Tibial nerve (tissue), 4 donors: ENCODE data around the gene PCP2. TPM values are rescaled to one million over a fixed set of nuclear protein-coding genes. Genes with fewer than 3 reads are reported as not detected.

Source experiments
- DNase-seq, 2 donors: peaks; one replicate each; pipeline ENCODE4 v3.0.0-alpha.2; 2019; ENCODE audit warnings: low spot score in 2 of 2
- H3K27ac ChIP-seq, 4 donors: fragments of 200-600 bp; sonication (generic) in 3 of 4; one replicate each; pipeline ENCODE4 v1.5.1; 2017 to 2019; ENCODE audit warnings: mild to moderate bottlenecking in 1 of 4
- H3K27me3 ChIP-seq, 2 donors: fragments of 200-600 bp; sonication (generic) in 1 of 2; one replicate each; pipeline versions ENCODE4 v1.5.1 to v1.6.0; 2017 to 2019
- H3K36me3 ChIP-seq, 3 donors: fragments of 200-600 bp; sonication (generic); one replicate each; pipeline ENCODE4 v1.5.1; 2018 to 2019
- H3K4me1 ChIP-seq, 4 donors: fragments of 200-600 bp; sonication (generic) in 3 of 4; one replicate each; pipeline ENCODE4 v1.5.1; 2017 to 2019
- H3K4me3 ChIP-seq, 4 donors: fragments of 200-600 bp; sonication (generic) in 3 of 4; one replicate each; pipeline ENCODE4 v1.5.1; 2017 to 2019; ENCODE audit warnings: mild to moderate bottlenecking in 1 of 4, moderate library complexity in 1 of 4
- H3K9me3 ChIP-seq, 4 donors: fragments of 200-600 bp; sonication (generic) in 3 of 4; one replicate each; pipeline ENCODE4 v1.5.1; 2017 to 2019
- CTCF ChIP-seq, 5 experiments: fragments of 200-600 bp in 3 of 5; fragments of 450-650 bp in 2 of 5; sonication (generic) in 3 of 5; IDR thresholded peaks; one replicate each; pipeline ENCODE4 v1.5.1; 2016 to 2019; ENCODE audit warnings: antibody characterized with exemption in 5 of 5, mild to moderate bottlenecking in 3 of 5, moderate library complexity in 2 of 5
- EP300 ChIP-seq, 2 donors: sonication (generic); formaldehyde crosslinking; IDR thresholded peaks; one replicate each; pipeline ENCODE4 v1.6.1; 2017; ENCODE audit warnings: antibody characterized with exemption in 2 of 2, mild to moderate bottlenecking in 1 of 2
- POLR2A ChIP-seq, 2 donors: fragments of 450-650 bp; IDR thresholded peaks; one replicate each; pipeline ENCODE4 v1.6.1; 2017; ENCODE audit warnings: antibody characterized with exemption in 2 of 2, mild to moderate bottlenecking in 2 of 2, moderate library complexity in 2 of 2
- WGBS, 2 donors: methylation state at CpG; one replicate each; pipeline ENCODE4 v1.1.5; 2018; 5-methylcytosine and 5-hydroxymethylcytosine counted together
- total RNA-seq, 4 donors: library from RNA; depleted of rRNA; stranded (reverse); fragments of >200 nt; gene quantifications; one replicate each; pipeline ENCODE4 v1.1.0, GENCODE V29; 2016

PCP2 gene
- total RNA-seq, 4 donors from 2014 or later: not detected

- no peak overlapping the region for H3K27ac ChIP-seq
- DNase-seq: no peak
- H3K9me3 ChIP-seq: no peaks in the 10 kb centered on the region
- no peak overlapping the region for H3K4me3 ChIP-seq
- TF ChIP-seq EP300 (IDR thresholded peaks at IDR 0.05) (no peak), CTCF (IDR thresholded peaks at IDR 0.05) (no peak), POLR2A (IDR thresholded peaks at IDR 0.05) (no peak)
- H3K27me3 ChIP-seq: peaks cover 0 to 31% of the 10 kb centered on the region in 2 donors
- no peaks in the 10 kb centered on the region for H3K36me3 ChIP-seq
- 66 to 75% methylated on average over 10 to 12 of the region's 12 CpGs for WGBS, 2 donors
- H3K4me1 ChIP-seq: peaks cover 0 to 8% (median 0%) of the 10 kb centered on the region in 4 donors
These were observed 5.4 kb upstream of the PCP2 start for GRCh38 chr19:7638802-7639465.

- TF ChIP-seq POLR2A (IDR thresholded peaks at IDR 0.05) (no peak), EP300 (IDR thresholded peaks at IDR 0.05) (no peak), CTCF (IDR thresholded peaks at IDR 0.05) (no peak)
- Histone ChIP-seq H3K4me3 (peak overlapping the region; percentile 23 to 57 (median 38)), H3K4me1 (peaks cover 0 to 8% (median 0%) of the 10 kb centered on the region in 4 donors), H3K36me3 (peaks cover 0 to 3% (median 0%) of the 10 kb centered on the region in 3 donors), H3K27ac (peak overlapping the region in 2 of 4 donors; percentile 49 to 83), H3K9me3 (no peaks in the 10 kb centered on the region), H3K27me3 (peaks cover 0 to 31% of the 10 kb centered on the region in 2 donors)
- no peak for DNase-seq
- 39 to 40% methylated on average over 28 to 29 of the region's 30 CpGs for WGBS, 2 donors
These were observed 4.1 kb upstream of the PCP2 start for GRCh38 chr19:7637374-7638256.

- WGBS, 2 donors: 5 to 15% methylated on average over 34 to 40 of the region's 61 CpGs
- Histone ChIP-seq H3K36me3 (peaks cover 0 to 11% (median 0%) of the 10 kb centered on the region in 3 donors), H3K27ac (peak within 1 kb of the TSS in 2 of 4 donors; percentile 49 to 83), H3K27me3 (peaks cover 0 to 31% of the 10 kb centered on the region in 2 donors), H3K9me3 (no peaks in the 10 kb centered on the region), H3K4me3 (peak within 1 kb of the TSS; percentile 23 to 57 (median 38)), H3K4me1 (peaks cover 0 to 8% (median 0%) of the 10 kb centered on the region in 4 donors)
- TF ChIP-seq EP300 (IDR thresholded peaks at IDR 0.05) (no peak), POLR2A (IDR thresholded peaks at IDR 0.05) (no peak), CTCF (IDR thresholded peaks at IDR 0.05) (no peak)
- peak in 1 of 2 donors; percentile 37 for DNase-seq
These were observed 3.3 kb upstream of the PCP2 start, which contains the start of gene STXBP2 for GRCh38 chr19:7636691-7637373. TSS of gene STXBP2 (plus strand) at chr19:7637110. CDS start at chr19:7637150, 40 bp downstream.

- H3K4me1 ChIP-seq: peaks cover 0 to 12% (median under 1%) of the 10 kb centered on the region in 4 donors
- DNase-seq: no peak
- 57 to 67% methylated on average over 8 to 16 of the region's 16 CpGs for WGBS, 2 donors
These were observed 2.8 kb upstream of the PCP2 start for GRCh38 chr19:7636317-7636690.

More at GRCh38 chr19:7636317-7636690, 2.8 kb upstream of the PCP2 start:
- no peak for TF ChIP-seq EP300 (IDR thresholded peaks at IDR 0.05)
- TF ChIP-seq POLR2A (IDR thresholded peaks at IDR 0.05): no peak
- TF ChIP-seq CTCF (IDR thresholded peaks at IDR 0.05): no peak
- no peaks in the 10 kb centered on the region for H3K9me3 ChIP-seq
- peaks cover 0 to 31% of the 10 kb centered on the region in 2 donors for H3K27me3 ChIP-seq
- H3K27ac ChIP-seq: peak overlapping the region in 1 of 4 donors; percentile 83
- peaks cover 0 to 15% (median 0%) of the 10 kb centered on the region in 3 donors for H3K36me3 ChIP-seq
- peak overlapping the region in 2 of 4 donors; percentile 45 to 57 for H3K4me3 ChIP-seq
